Left lobe of liver (tissue), 2 donors: Measurements from ENCODE around the gene VPS54. TPM values are rescaled to one million over a fixed set of nuclear protein-coding genes. Genes with fewer than 3 reads are reported as not detected.
"Not testable (repeated sequence)": the region's sequence is repeated elsewhere in the genome, so short reads cannot be mapped to it uniquely, and the experiment has no call there.

Experiments used
- ATAC-seq: fragments of 200-7000 bp; cut with Tn5 transposase; one replicate; pipeline ENCODE4 v1.9.1; 2020; ENCODE audit warnings: mild to moderate bottlenecking, moderate library complexity
- DNase-seq: peaks from one replicate; pipeline ENCODE4 v3.0.0-alpha.2; 2020; ENCODE audit warnings: low spot score
- total RNA-seq: library from RNA; stranded (reverse); gene quantifications from one replicate; pipeline ENCODE4 v1.2.1, GENCODE V29; 2021
- donor health status: DM: no; HTN: no; CAD: no; lungs with moderate emphysema.
- donor health status: DM: no; HTN: yes; CAD: no.

VPS54 gene
- total RNA-seq, 1 donor from 2014 or later = 12.3 TPM

GRCh38 chr2:63996582-63997198 is 22.5 kb downstream of the VPS54 start:
- DNase-seq, ATAC-seq: not testable (repeated sequence)

GRCh38 chr2:63994329-63995070 is 24.7 kb downstream of the VPS54 start:
- not testable (repeated sequence) for ATAC-seq, DNase-seq

- no peak for DNase-seq
- no peak for ATAC-seq
Measured at GRCh38 chr2:63993871-63994270, 25.4 kb downstream of the VPS54 start.

GRCh38 chr2:63993130-63993584 is 26.1 kb downstream of the VPS54 start:
- not testable (repeated sequence) for DNase-seq, ATAC-seq

- ATAC-seq = no peak
- no peak for DNase-seq
Measured at GRCh38 chr2:63992061-63992685, 27.1 kb downstream of the VPS54 start.

DNA sequence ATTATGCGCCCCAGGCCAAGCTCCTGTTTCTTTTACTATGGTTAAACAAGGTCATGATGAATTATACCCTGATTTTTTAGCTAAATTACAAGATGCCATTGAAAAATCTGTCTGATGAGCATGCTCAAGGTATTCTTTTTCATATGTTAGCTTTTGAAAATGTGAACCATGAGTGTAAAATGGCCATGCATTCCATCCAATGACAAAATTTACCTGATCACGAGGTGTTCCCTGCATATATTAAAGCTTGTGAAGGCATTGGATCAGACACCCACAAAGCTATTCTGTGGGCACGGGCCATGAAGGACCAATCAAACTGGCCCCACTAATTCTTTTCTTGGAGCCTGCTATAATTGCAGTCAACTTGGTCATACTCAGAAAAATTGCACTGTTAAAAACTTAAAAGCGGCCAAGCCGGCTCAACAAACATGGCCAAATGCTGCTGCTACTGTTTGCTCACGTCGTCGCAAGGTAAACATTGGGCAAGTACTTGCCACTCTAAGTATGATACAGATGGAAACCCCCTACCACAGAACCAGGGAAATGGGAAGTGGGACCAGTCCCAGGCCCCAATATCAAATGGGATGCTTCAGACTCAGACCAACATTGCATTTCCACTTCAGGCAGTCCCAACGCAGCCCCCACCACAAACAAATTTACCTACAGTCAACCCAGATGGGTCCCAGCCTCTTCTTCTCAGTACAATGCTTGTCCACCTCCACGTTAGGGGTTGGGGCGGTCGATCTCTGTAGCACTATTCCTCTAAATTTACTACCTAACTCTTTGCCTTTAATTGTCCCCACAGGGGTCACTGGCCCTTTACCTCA is 27.8 kb downstream of the VPS54 start:
- DNase-seq = not testable (repeated sequence)
- ATAC-seq = peak; percentile 59

GRCh38 chr2:63990072-63990471 is 29.2 kb downstream of the VPS54 start:
- ATAC-seq = no peak
- no peak for DNase-seq

GRCh38 chr2:63988842-63989436 is 30.3 kb downstream of the VPS54 start:
- not testable (repeated sequence) for ATAC-seq, DNase-seq

DNA sequence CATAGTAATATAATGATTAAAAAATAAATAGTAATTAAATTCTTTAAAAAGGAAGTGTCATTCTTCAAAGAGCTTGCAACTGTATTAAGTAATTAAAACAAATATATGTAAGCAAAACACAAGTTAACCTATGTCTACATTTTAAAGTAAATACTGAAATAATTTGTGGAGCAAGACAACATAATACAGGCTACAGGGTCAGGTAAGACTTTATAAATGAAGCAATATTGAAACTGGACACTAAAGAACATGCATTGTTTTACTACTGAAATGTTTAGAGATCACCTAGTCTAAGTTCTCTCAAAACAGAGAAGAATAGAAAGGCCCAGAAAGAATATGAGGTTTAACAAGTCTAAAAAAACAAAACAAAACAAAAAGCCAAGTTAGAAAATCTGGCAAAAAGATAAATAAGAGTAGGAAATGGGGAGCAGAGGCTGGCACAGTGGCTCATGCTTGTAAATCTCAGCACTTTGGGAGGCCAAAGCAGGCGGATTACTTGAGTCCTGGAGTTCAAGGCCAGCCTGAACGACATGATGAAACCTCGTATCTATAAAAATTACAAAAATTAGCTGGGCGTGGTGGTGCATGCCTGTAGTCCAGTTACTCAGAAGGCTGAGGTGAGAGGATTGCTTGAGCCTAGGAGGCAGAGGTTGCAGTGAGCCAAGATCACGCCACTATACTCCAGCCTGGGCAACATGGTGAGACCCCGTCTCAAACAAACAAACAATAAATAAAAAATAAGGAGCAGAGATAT is 34.4 kb downstream of the VPS54 start:
- DNase-seq = no peak
- ATAC-seq = peak; percentile 41

DNA sequence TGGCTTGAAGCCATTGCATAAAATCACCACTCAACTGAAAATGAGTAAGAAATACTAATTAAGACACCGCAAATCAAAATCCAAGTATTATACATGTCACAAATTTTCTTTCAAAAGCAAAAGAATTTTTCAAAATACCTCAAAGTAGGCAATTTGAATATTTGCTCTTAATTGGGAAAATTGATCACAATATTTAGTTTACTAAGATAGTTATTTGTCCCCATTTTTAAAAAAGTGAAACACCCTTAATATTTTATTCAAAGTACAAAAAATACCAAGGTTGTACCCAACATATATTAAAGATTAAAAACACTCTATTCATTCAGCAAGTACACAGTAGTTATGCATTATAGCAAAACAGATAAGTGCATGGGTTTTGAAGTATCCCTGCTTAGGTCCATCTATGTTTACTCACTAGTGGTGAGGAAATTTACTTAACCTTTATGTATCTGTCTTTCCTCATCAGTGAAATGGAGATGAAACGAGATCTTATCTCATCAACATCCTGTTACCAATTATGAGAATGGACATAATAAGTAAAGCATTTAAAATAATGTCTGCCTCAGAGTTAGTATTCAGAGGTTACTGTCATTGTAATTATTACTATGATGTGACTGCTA is 35.1 kb downstream of the VPS54 start:
- peak; percentile 33 for ATAC-seq
- no peak for DNase-seq

GRCh38 chr2:63982335-63982734 is 36.9 kb downstream of the VPS54 start:
- ATAC-seq (no peak), DNase-seq (no peak)

DNA sequence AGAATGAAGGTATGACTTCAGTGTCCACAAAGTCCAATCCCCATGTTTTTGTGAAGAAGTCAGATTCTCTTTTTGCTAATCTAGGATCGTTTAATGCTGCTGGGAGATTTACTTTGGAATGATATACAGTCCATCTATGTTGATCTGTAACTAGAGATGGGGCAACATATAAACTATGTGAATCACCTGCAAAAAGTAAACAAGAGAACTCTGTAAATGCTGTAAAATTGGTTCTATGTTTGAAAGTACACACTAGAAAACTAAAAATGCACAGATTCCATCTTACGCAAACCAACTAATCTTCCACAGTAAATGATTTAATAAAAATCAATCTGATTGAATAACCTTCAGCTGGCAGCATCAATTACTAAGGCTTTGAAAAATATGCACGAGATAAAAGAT is 37.5 kb downstream of the VPS54 start:
- ATAC-seq (no peak), DNase-seq (no peak)

DNA sequence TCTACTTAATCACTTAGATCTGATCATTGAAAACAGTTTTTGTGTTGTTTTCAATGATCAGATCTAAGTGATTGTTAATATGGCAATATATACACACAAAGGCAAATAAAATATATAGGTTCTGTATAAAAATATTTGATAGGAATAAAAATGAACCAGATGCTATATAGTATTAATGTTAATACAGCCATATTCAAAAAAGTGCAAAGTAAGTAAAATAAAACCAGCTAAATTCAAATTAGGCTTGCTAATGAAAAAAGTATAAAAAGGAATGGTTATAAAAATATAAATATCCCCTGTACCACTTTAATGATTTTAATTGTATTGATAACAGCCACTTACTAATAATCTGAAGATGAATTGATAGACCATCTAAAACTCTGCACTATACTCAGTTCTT is 38.4 kb downstream of the VPS54 start:
- DNase-seq (no peak), ATAC-seq (no peak)

- DNase-seq (no peak), ATAC-seq (no peak)
Measured at GRCh38 chr2:63977904-63978303, 41.3 kb downstream of the VPS54 start.

GRCh38 chr2:63976125-63976510 is 43.1 kb downstream of the VPS54 start:
- DNase-seq (no peak), ATAC-seq (no peak)

GRCh38 chr2:63975437-63976124 is 43.6 kb downstream of the VPS54 start:
- ATAC-seq (no peak), DNase-seq (no peak)

- not testable (repeated sequence) for ATAC-seq, DNase-seq
Measured at GRCh38 chr2:63975036-63975435, 44.2 kb downstream of the VPS54 start.

GRCh38 chr2:63962186-63962585 is 57.0 kb downstream of the VPS54 start:
- no peak for DNase-seq
- no peak for ATAC-seq

GRCh38 chr2:63950414-63950813 is 68.8 kb downstream of the VPS54 start:
- no peak for DNase-seq
- ATAC-seq = no peak
